Measurements from ENCODE around the gene TVP23C.
"Not testable (repeated sequence)": the region's sequence is repeated elsewhere in the genome, so short reads cannot be mapped to it uniquely, and the experiment has no call there.

TVP23C gene

GRCh38 chr17:15563375-15563857 is at the start of gene TVP23C:
Gene TVP23C (minus strand): TSS chr17:15563483. CDS start chr17:15563448, 35 bp downstream.
- in situ Hi-C loops (cut with MboI; ENCODE audit: low sequenced_read_pairs) = not testable (repeated sequence)

GRCh38 chr17:15592960-15593359 is 29.7 kb upstream of the TVP23C start:
- in situ Hi-C loops (cut with MboI; ENCODE audit: low sequenced_read_pairs) = not testable (repeated sequence)

GRCh38 chr17:15591986-15592385 is 28.7 kb upstream of the TVP23C start:
- in situ Hi-C loops (cut with MboI; ENCODE audit: low sequenced_read_pairs) = not testable (repeated sequence)

GRCh38 chr17:15590844-15591243 is 27.6 kb upstream of the TVP23C start:
- in situ Hi-C loops (cut with MboI; ENCODE audit: low sequenced_read_pairs) = not testable (repeated sequence)

- in situ Hi-C loops (cut with MboI; ENCODE audit: low sequenced_read_pairs) = not testable (repeated sequence)
Measured at GRCh38 chr17:15589544-15590536, 26.6 kb upstream of the TVP23C start.

GRCh38 chr17:15588017-15588416 is 24.7 kb upstream of the TVP23C start:
- in situ Hi-C loops (cut with MboI; ENCODE audit: low sequenced_read_pairs) = not testable (repeated sequence)

GRCh38 chr17:15583313-15583712 is 20.0 kb upstream of the TVP23C start:
- in situ Hi-C loops (cut with MboI; ENCODE audit: low sequenced_read_pairs) = not testable (repeated sequence)

GRCh38 chr17:15581462-15581861 is 18.2 kb upstream of the TVP23C start:
- in situ Hi-C loops (cut with MboI; ENCODE audit: low sequenced_read_pairs) = not testable (repeated sequence)

GRCh38 chr17:15576848-15577247 is 13.6 kb upstream of the TVP23C start:
- in situ Hi-C loops (cut with MboI; ENCODE audit: low sequenced_read_pairs) = not testable (repeated sequence)

GRCh38 chr17:15574660-15575059 is 11.4 kb upstream of the TVP23C start:
- in situ Hi-C loops (cut with MboI; ENCODE audit: low sequenced_read_pairs) = not testable (repeated sequence)

GRCh38 chr17:15573870-15574269 is 10.6 kb upstream of the TVP23C start:
- in situ Hi-C loops (cut with MboI; ENCODE audit: low sequenced_read_pairs) = not testable (repeated sequence)

GRCh38 chr17:15562613-15563374 is 489 bp downstream of the TVP23C start:
- in situ Hi-C loops (cut with MboI; ENCODE audit: low sequenced_read_pairs) = not testable (repeated sequence)

- in situ Hi-C loops (cut with MboI; ENCODE audit: low sequenced_read_pairs) = not testable (repeated sequence)
Measured at GRCh38 chr17:15561439-15561838, 1.8 kb downstream of the TVP23C start.

- in situ Hi-C loops (cut with MboI; ENCODE audit: low sequenced_read_pairs) = not testable (repeated sequence)
Measured at GRCh38 chr17:15558403-15559105, 4.7 kb downstream of the TVP23C start.

GRCh38 chr17:15557334-15557832 is 5.9 kb downstream of the TVP23C start:
- in situ Hi-C loops (cut with MboI; ENCODE audit: low sequenced_read_pairs) = not testable (repeated sequence)

- in situ Hi-C loops (cut with MboI; ENCODE audit: low sequenced_read_pairs) = not testable (repeated sequence)
Measured at GRCh38 chr17:15552932-15553331, 10.4 kb downstream of the TVP23C start.

- in situ Hi-C loops (cut with MboI; ENCODE audit: low sequenced_read_pairs) = not testable (repeated sequence)
Measured at GRCh38 chr17:15549552-15549951, 13.7 kb downstream of the TVP23C start.

- in situ Hi-C loops (cut with MboI; ENCODE audit: low sequenced_read_pairs) = not testable (repeated sequence)
Measured at GRCh38 chr17:15546604-15547003, 16.7 kb downstream of the TVP23C start.

GRCh38 chr17:15540371-15541219 is 22.7 kb downstream of the TVP23C start:
- in situ Hi-C loops (cut with MboI; ENCODE audit: low sequenced_read_pairs) = not testable (repeated sequence)

GRCh38 chr17:15533122-15533521 is 30.2 kb downstream of the TVP23C start:
- in situ Hi-C loops (cut with MboI; ENCODE audit: low sequenced_read_pairs) = not testable (repeated sequence)
